Fibroblast of mammary gland (primary cell): ENCODE data around the gene INSL3.

Experiments
- DNase-seq: peaks from one replicate; pipeline ENCODE4 v3.0.0-alpha.2; 2010; ENCODE audit warnings: low read depth
- H3K4me3 ChIP-seq: 2 replicates; pipeline ENCODE4 v1.5.1; 2011; ENCODE audit warnings: low read depth, mild to moderate bottlenecking, low read length, moderate library complexity; ENCODE audit not compliant: control insufficient read depth
- TF ChIP-seq, protein P1 (sequence below): conservative IDR thresholded peaks from 2 replicates; pipeline ENCODE4 v1.5.1; 2011; ENCODE audit warnings: low read depth, low read length, inconsistent platforms; ENCODE audit not compliant: control insufficient read depth, insufficient read depth

Gene INSL3

DNA sequence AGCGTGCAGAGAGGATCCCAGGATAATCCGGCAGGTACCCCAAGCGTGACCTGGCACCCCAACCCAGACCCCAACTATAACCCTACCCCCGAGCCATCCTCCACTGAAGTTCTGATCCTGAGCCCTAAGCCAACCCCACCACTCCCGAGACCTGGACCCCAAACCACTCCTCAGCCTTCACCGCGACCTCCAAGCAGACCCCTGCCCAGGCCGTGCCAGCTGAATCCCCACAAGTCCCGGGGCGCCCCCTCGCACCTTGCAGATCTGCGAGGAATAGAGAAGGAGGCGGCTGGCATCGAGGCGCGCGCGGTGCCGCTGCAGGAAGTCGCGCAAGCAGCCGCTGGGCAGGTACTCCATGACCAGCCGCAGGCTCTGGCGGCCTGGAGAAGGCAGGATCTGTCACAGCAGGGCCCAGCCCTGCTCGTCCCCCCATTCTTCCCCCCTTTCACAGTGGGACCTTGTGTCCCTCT, 10.1 kb upstream of the INSL3 start:
- TF ChIP-seq, protein P1, sequence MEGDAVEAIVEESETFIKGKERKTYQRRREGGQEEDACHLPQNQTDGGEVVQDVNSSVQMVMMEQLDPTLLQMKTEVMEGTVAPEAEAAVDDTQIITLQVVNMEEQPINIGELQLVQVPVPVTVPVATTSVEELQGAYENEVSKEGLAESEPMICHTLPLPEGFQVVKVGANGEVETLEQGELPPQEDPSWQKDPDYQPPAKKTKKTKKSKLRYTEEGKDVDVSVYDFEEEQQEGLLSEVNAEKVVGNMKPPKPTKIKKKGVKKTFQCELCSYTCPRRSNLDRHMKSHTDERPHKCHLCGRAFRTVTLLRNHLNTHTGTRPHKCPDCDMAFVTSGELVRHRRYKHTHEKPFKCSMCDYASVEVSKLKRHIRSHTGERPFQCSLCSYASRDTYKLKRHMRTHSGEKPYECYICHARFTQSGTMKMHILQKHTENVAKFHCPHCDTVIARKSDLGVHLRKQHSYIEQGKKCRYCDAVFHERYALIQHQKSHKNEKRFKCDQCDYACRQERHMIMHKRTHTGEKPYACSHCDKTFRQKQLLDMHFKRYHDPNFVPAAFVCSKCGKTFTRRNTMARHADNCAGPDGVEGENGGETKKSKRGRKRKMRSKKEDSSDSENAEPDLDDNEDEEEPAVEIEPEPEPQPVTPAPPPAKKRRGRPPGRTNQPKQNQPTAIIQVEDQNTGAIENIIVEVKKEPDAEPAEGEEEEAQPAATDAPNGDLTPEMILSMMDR, result no peak
- DNase-seq, result no peak
- H3K4me3 ChIP-seq, result no peak overlapping the region

DNA sequence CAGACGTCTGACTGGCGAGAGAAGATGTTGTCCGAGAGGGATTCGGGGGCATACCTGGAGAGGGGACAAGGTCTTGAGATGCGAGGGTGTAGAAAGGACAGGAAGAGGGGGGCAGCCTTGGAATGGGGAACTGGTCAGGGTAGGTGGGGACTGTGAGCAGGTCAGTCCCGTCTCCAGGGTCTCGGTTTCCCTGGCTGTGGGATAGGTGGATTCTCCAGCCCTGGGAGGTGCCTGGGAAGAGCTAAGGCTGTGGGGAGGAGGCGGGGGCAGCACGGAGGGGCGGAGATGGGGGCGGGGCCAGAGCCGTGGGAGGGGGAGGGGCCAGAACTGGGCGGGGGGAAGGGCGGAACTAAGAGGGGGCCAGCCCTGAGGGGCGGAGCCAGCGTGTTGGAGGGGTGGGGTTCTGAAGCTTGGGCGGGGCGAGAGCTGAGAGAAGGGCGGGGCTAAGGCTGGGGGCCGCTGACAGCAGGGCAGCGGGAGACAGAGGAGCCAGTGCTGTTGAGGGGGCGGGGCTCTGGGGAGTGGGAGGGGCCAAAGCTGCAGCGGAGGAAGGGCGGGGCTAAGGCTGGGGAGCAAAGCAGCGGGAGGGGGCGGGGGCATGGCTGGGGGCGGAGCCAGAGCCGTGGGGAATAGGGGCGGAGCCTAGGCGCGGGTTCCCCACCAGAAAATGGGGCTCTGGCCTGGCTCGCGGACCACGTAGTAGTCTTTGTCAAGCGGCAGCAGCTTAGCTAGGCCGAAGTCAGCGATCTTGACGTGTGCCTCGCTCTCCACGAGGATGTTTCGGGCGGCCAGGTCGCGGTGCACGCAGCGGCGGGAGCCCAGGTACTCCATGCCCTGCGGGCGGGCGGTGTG, 9.5 kb upstream of the INSL3 start:
- peak overlapping the region; percentile 29 for H3K4me3 ChIP-seq
- TF ChIP-seq, protein P1, result no peak
- DNase-seq, result peak; percentile 75

DNA sequence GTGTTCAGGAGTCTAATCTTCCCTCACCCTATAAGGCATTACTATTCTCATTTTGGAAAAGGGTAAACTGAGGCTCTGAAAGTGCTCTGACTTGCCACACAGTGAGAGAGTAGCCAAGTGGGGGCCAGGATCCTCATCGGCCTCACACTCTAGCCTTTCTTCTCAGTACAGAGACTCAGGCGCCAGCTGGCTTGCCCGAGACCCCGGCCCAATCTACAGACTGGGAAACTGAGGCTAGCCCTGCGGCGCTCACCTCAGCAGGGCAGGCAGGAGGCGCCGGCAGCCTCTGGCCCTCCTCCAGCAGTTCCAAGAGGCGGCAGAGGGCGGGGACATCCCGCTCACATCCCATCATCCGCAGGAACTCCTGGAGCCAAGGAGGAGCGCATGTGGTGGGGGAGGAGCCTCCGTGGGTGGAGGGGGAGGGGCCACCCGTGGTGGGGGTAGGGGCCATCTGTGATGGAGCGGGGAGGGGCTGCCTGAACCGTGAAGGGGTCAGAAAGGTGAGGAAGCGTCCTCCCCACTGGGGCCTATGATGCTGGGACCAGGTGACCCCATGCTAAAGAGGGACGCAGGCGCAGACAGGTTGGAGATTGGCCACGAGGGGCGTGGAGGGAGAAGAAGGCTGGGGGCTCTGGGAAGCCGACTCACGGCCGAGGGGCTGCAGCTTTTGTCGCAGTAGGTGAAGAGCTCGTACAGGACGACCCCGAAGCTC, 8.7 kb upstream of the INSL3 start:
- peak; percentile 44 for DNase-seq
- H3K4me3 ChIP-seq, result peak overlapping the region; percentile 29
- TF ChIP-seq, protein P1, result no peak

DNA sequence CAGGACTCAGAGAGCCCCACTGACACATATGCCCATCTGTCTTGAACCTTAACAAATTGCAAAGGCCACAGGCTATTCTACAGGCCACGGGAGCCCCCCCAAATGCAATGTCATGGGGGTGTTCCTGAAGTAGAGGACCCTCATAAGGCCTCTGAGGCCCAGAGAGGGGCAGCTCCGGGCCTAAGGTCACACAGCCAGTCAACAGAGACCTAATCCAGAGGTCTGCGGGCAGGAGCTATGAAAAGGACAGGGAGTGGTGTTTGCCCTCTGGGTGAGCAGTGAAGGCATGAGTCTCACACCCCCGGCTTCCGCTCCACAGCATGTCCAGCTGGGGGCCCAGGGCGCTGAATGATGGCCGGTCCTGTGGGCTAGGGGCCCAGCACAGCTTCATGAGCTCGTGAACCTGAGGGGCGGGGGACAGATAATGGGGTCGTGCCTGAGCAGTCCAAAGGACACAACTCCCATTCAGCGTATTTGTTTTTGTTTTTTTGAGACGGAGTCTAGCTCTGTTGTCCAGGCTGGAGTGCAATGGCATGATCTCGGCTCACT, 5.3 kb upstream of the INSL3 start:
- H3K4me3 ChIP-seq, result no peak overlapping the region
- TF ChIP-seq, protein P1, result no peak
- DNase-seq, result no peak

DNA sequence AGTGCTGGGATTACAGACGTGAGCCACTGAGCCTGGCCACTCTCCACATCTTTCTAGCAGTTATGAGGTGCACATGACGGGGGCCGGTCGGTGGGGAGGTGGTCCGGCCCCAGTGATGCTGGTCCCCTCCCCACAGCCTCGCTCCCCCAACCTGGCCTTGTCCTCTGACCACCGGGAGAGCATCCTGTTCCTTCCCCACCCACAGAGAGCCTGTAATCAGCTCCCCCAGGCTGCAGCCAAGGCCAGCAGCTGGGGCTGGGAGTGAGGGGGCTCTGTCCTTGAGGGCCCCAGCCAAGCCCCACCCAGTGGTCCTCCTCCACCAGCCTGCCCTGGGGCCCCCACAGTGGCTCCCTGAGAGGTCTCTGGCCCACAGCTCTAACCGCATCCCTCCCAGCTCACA, 3.0 kb upstream of the INSL3 start:
- H3K4me3 ChIP-seq, result no peak overlapping the region
- TF ChIP-seq, protein P1, result no peak
- no peak for DNase-seq

DNA sequence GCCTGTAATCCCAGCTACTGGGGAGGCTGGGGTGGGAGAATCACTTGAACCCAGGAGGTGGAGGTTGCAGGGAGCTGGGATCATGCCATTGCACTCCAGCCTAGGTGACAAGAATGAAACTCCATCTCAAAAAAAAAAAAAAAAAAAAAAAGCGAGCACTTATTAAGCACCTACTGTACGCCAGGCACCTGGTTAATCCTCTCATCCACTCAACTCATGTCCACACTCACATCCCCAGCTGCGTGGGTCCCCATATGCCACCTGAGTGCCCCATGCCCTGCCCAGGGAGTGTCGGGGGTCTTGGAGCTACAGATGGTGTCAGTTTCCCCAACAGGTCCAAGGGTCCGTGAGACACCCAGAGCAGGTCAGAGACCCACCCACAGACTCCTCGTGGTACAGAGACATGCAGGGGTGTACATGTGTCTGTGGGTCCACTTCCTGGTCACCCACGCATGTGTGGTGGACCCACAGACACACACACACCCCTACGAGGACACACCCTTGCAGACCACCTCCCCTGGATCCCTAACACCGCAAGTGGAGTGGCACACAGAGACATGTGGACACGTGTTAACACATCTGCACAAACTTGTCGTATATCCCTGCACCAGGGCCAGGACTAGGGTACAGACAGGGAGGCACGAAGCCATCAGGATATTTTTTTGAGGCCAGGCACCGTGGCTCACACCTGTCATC, 3.5 kb downstream of the INSL3 start:
- no peak overlapping the region for H3K4me3 ChIP-seq
- TF ChIP-seq, protein P1, result no peak
- DNase-seq, result no peak
